ENCODE results near the gene ADAT3.

The ADAT3 gene

DNA sequence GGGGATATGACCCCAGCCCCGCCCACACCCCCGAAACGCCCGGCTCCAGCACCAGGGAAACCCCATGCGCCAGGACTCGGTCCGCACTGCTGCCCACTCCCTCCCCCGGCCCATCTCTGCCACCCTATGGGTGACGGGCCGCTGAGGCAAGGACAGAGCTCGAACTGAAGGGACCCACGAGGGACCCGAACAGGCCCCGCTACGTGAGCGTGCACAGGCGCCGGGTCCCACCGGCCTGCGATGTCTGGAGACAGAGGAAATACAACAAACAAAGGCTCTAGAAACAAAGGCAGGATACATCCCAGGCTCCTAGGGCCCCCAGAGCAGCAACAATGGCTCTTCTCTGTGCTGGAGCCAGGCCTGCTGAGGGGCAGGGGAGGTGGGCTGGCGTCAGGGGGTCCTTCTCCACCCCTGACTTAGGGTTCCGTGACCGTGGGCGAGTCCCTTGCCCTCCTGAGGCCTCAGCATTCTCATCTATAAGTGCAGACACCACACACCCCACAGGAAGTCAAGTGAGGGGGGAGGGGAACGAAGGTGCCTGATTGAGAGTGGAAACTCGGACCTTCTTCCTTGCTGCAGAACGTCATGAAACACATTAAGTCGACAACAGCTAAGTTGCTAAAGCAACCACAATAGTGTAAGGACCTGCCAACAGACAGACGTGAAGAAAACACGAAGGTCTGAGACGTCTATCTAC lies 23.0 kb upstream of the ADAT3 start:
- Histone ChIP-seq H3K27me3 (ENCODE audit: insufficient read depth, low read depth) (no peaks in the 10 kb centered on the region), H3K4me2 (no peak overlapping the region), H3K9ac (no peak overlapping the region), H2AFZ (ENCODE audit: low read depth) (no peak overlapping the region), H3K27ac (no peak overlapping the region), H4K20me1 (ENCODE audit: insufficient read depth) (no peaks in the 10 kb centered on the region), H3K4me1 (ENCODE audit: low read depth, poor library complexity, severe bottlenecking) (peaks cover 19% of the 10 kb centered on the region), H3K36me3 (ENCODE audit: insufficient read depth) (no peaks in the 10 kb centered on the region), H3K79me2 (ENCODE audit: insufficient read depth, low read depth) (peaks cover 20% of the 10 kb centered on the region; the same call in 1 of the 2 replicates), H3K4me3 (IDR thresholded peaks at IDR 0.05; ENCODE audit: insufficient read depth, low read depth, low read length) (no peak overlapping the region)
- TF ChIP-seq, protein P1, sequence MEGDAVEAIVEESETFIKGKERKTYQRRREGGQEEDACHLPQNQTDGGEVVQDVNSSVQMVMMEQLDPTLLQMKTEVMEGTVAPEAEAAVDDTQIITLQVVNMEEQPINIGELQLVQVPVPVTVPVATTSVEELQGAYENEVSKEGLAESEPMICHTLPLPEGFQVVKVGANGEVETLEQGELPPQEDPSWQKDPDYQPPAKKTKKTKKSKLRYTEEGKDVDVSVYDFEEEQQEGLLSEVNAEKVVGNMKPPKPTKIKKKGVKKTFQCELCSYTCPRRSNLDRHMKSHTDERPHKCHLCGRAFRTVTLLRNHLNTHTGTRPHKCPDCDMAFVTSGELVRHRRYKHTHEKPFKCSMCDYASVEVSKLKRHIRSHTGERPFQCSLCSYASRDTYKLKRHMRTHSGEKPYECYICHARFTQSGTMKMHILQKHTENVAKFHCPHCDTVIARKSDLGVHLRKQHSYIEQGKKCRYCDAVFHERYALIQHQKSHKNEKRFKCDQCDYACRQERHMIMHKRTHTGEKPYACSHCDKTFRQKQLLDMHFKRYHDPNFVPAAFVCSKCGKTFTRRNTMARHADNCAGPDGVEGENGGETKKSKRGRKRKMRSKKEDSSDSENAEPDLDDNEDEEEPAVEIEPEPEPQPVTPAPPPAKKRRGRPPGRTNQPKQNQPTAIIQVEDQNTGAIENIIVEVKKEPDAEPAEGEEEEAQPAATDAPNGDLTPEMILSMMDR (conservative IDR thresholded peaks at IDR 0.05; ENCODE audit: low read depth, low read length): no peak

DNA sequence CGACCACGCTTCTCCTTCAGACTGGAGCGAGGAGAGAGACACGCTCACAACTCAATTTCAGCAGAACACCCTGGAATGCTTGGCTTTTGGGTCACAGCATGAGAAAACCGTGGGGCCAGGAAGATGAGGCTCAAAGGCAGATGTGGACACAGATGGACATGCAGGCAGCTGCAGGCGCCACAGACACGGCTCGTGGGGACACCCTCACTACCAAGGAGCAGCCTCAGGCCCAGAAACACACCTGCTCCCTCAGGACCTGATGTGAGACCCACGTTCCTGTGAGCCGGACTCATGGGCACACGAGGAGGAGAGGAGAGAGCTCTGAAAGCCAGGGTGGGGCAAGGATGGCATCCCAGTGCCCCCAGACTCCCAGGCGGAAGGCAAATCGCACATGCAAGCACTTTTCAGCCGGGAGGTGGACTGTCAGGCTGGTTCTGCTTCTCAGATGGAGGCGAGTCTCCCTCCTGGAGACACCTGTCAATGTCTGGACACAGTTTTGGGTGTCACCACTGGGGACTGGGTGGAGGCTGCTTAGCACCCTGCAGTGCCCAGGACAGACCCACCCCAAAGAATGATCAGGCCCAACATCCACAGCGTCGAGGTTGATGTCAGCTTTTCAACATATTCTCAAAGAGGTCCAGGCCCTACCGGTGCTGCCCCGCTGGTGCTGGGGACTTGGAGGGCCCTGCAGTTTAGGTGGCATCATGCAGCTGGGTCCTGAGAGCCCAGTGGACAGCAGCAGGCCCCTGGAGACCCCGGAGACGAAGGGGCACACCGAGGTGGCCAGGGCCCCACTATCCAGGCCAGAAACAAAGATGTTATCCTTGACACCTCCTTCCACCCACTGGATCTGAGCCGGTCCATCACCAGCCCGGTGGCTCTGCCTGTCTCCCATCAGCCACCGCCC lies 22.2 kb upstream of the ADAT3 start:
- Histone ChIP-seq H3K36me3 (ENCODE audit: insufficient read depth) (no peaks in the 10 kb centered on the region), H4K20me1 (ENCODE audit: insufficient read depth) (no peaks in the 10 kb centered on the region), H3K4me2 (peak overlapping the region; percentile 85; the same call in 1 of the 2 replicates), H3K4me1 (ENCODE audit: low read depth, poor library complexity, severe bottlenecking) (peaks cover 19% of the 10 kb centered on the region), H3K27me3 (ENCODE audit: insufficient read depth, low read depth) (no peaks in the 10 kb centered on the region), H3K9ac (no peak overlapping the region), H3K79me2 (ENCODE audit: insufficient read depth, low read depth) (peaks cover 20% of the 10 kb centered on the region; the same call in 1 of the 2 replicates), H3K27ac (no peak overlapping the region), H2AFZ (ENCODE audit: low read depth) (no peak overlapping the region), H3K4me3 (IDR thresholded peaks at IDR 0.05; ENCODE audit: insufficient read depth, low read depth, low read length) (no peak overlapping the region)
- TF ChIP-seq, protein P1 (conservative IDR thresholded peaks at IDR 0.05; ENCODE audit: low read depth, low read length): no peak

DNA sequence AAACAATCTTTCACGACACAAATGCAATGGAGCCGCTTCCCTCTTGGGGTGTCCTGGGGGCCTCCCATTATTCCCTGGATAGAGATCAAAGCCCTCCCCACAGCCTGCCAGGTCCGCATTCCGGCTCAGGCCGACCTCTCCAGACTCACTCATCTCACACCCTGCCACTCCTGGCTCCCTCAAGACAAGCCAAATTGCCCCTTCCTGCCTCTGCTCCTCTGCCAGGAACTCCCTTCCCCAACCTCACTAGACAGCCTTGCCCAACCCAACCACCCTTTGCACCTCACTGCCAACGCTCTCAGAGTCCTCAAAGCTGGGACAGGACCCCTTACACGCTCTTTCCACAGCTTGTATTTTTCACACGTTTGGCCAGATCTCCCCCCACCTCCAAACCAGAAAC lies 21.4 kb upstream of the ADAT3 start:
- TF ChIP-seq, protein P1 (conservative IDR thresholded peaks at IDR 0.05; ENCODE audit: low read depth, low read length): no peak
- Histone ChIP-seq H3K27me3 (ENCODE audit: insufficient read depth, low read depth) (no peaks in the 10 kb centered on the region), H3K4me1 (ENCODE audit: low read depth, poor library complexity, severe bottlenecking) (peaks cover 19% of the 10 kb centered on the region), H3K36me3 (ENCODE audit: insufficient read depth) (no peaks in the 10 kb centered on the region), H4K20me1 (ENCODE audit: insufficient read depth) (no peaks in the 10 kb centered on the region), H3K79me2 (ENCODE audit: insufficient read depth, low read depth) (peaks cover 20% of the 10 kb centered on the region; the same call in 1 of the 2 replicates), H2AFZ (ENCODE audit: low read depth) (no peak overlapping the region), H3K4me3 (IDR thresholded peaks at IDR 0.05; ENCODE audit: insufficient read depth, low read depth, low read length) (no peak overlapping the region), H3K9ac (no peak overlapping the region), H3K4me2 (peak overlapping the region; percentile 85), H3K27ac (no peak overlapping the region)

DNA sequence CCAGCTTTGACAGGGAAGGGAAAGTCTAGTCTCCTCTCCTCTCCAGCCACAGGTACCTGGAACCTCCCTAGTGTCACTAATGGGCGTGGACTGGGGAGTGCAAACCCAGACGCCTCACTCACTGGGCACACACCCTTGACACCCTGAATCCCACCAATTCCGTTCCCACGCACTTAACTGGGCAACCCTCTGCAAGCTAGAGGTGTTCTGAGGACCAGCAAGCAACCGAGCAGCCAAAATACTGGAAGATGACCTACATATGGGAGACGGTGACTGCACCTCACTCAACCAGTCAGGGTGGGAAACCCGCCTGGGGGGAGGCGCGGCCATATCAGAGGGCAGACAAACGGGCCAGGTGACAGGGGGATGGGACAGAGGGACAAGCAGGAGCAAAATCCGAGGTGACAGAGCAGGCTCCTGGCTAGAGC lies 20.9 kb upstream of the ADAT3 start:
- H3K4me2 ChIP-seq: peak overlapping the region; percentile 85
- H3K27me3 ChIP-seq (ENCODE audit: insufficient read depth, low read depth): no peaks in the 10 kb centered on the region
- no peak overlapping the region for H2AFZ ChIP-seq (ENCODE audit: low read depth)
- no peaks in the 10 kb centered on the region for H3K36me3 ChIP-seq (ENCODE audit: insufficient read depth)
- peak overlapping the region; percentile 24; the same call in 1 of the 2 replicates for H3K9ac ChIP-seq
- H3K79me2 ChIP-seq (ENCODE audit: insufficient read depth, low read depth): peaks cover 20% of the 10 kb centered on the region; the same call in 1 of the 2 replicates
- H3K4me3 ChIP-seq (IDR thresholded peaks at IDR 0.05; ENCODE audit: insufficient read depth, low read depth, low read length): no peak overlapping the region
- no peaks in the 10 kb centered on the region for H4K20me1 ChIP-seq (ENCODE audit: insufficient read depth)
- H3K27ac ChIP-seq: no peak overlapping the region
- TF ChIP-seq, protein P1 (conservative IDR thresholded peaks at IDR 0.05; ENCODE audit: low read depth, low read length): no peak
- H3K4me1 ChIP-seq (ENCODE audit: low read depth, poor library complexity, severe bottlenecking): peaks cover 19% of the 10 kb centered on the region

Measured in KMS-11 (cell line).